Measurements from ENCODE around the gene HNRNPF. TPM values are rescaled to one million over a fixed set of nuclear protein-coding genes. Genes with fewer than 3 reads are reported as not detected.

The HNRNPF gene
- total RNA-seq, 1 donor from 2014 or later = 173 TPM

GRCh38 chr10:43344051-43344450 lies 64.9 kb downstream of the HNRNPF start:
- no peaks in the 10 kb centered on the region for H3K27me3 ChIP-seq (ENCODE audit: low read depth)
- no peaks in the 10 kb centered on the region for H3K36me3 ChIP-seq
- H3K9me3 ChIP-seq = no peaks in the 10 kb centered on the region
- H3K27ac ChIP-seq = no peak overlapping the region
- intact Hi-C loops (cut with DNase I) = no loop called here
- H3K4me1 ChIP-seq = peaks cover 18% of the 10 kb centered on the region
- DNase-seq = no peak
- H3K4me3 ChIP-seq = no peak overlapping the region
- ATAC-seq = no peak
- TF ChIP-seq CTCF (IDR thresholded peaks at IDR 0.05) = no peak

- Histone ChIP-seq H3K36me3 (no peaks in the 10 kb centered on the region), H3K27ac (no peak overlapping the region), H3K4me3 (no peak overlapping the region), H3K9me3 (no peaks in the 10 kb centered on the region), H3K27me3 (ENCODE audit: low read depth) (no peaks in the 10 kb centered on the region), H3K4me1 (peaks cover 16% of the 10 kb centered on the region)
- ATAC-seq (no peak), DNase-seq (no peak)
- TF ChIP-seq CTCF (IDR thresholded peaks at IDR 0.05) = no peak
- intact Hi-C loops (cut with DNase I) = no loop called here
Measured at GRCh38 chr10:43343126-43343525, 65.9 kb downstream of the HNRNPF start.

GRCh38 chr10:43342279-43343125 lies 66.5 kb downstream of the HNRNPF start:
- intact Hi-C loops (cut with DNase I) = no loop called here
- no peak for ATAC-seq
- peaks cover 13% of the 10 kb centered on the region for H3K4me1 ChIP-seq
- no peaks in the 10 kb centered on the region for H3K27me3 ChIP-seq (ENCODE audit: low read depth)
- no peak overlapping the region for H3K27ac ChIP-seq
- H3K36me3 ChIP-seq = no peaks in the 10 kb centered on the region
- no peaks in the 10 kb centered on the region for H3K9me3 ChIP-seq
- no peak for TF ChIP-seq CTCF (IDR thresholded peaks at IDR 0.05)
- no peak for DNase-seq
- no peak overlapping the region for H3K4me3 ChIP-seq

- Histone ChIP-seq H3K4me3 (no peak overlapping the region), H3K27ac (no peak overlapping the region), H3K9me3 (no peaks in the 10 kb centered on the region), H3K27me3 (ENCODE audit: low read depth) (no peaks in the 10 kb centered on the region), H3K4me1 (peaks cover 18% of the 10 kb centered on the region), H3K36me3 (no peaks in the 10 kb centered on the region)
- intact Hi-C loops (cut with DNase I) = no loop called here
- no peak for TF ChIP-seq CTCF (IDR thresholded peaks at IDR 0.05)
- ATAC-seq = no peak
- DNase-seq = no peak
Measured at GRCh38 chr10:43341450-43341849, 67.5 kb downstream of the HNRNPF start.

- ATAC-seq (peak; percentile 82 to 93), DNase-seq (peak; percentile 82)
- intact Hi-C loops (cut with DNase I) = no loop called here
- Histone ChIP-seq H3K27me3 (ENCODE audit: low read depth) (no peaks in the 10 kb centered on the region), H3K36me3 (no peaks in the 10 kb centered on the region), H3K4me3 (no peak overlapping the region), H3K9me3 (no peaks in the 10 kb centered on the region), H3K4me1 (peaks cover 21% of the 10 kb centered on the region), H3K27ac (peak overlapping the region; percentile 58)
- TF ChIP-seq CTCF (IDR thresholded peaks at IDR 0.05) = no peak
Measured at GRCh38 chr10:43340619-43341018, 68.4 kb downstream of the HNRNPF start.
